ENCODE data around the gene DPF3.
A peak's percentile ranks its signal among the peaks of the same experiment; 100 is the strongest.

DPF3 gene

GRCh38 chr14:72633551-72633950 lies 260.4 kb downstream of the DPF3 start:
- DNase-seq, result no peak

GRCh38 chr14:72632727-72633126 lies 261.2 kb downstream of the DPF3 start:
- no peak for DNase-seq

- DNase-seq, result peak; percentile 13
Measured at GRCh38 chr14:72631401-72631800, 262.5 kb downstream of the DPF3 start.

- peak; percentile 30 for DNase-seq
Measured at GRCh38 chr14:72630374-72630773, 263.5 kb downstream of the DPF3 start.

DNA sequence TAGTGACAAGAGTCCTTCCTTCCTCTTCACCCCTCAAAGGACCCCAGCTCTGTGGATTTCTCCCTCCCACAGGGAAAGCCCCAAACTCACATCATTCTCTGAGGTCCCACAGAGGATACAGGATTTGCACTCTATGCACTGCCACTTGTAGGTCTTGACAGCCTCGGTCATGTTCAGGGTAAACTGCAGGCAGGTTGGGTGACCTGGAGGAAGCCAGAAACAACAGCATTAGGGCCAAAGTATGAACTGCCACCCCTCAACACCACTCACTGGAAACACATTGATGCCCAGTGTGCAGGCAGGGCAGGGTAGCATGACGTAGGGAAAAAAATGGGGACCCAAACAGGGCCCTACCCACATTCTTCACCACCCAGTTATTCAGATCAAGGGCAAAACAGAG lies 264.4 kb downstream of the DPF3 start:
- DNase-seq, result peak; percentile 32

DNA sequence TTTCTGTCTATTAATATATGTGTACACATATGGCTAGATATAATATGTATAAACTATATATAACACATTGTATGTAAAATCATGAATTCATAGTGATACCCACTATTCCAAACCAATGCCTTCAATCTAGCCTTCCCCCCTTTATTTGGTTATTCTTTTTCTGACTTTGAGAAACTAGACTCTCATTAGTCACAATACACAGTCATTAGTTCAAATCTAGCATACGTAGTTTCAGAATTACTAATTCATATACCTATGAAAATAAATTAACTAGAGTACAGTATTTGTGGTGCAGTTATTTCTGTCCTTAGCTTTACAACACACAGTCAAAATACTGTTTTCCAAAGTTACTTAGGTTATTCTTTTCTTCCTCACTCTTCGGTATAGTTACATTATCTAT lies 268.2 kb downstream of the DPF3 start:
- DNase-seq, result no peak

GRCh38 chr14:72621387-72622065 lies 272.4 kb downstream of the DPF3 start:
- DNase-seq, result no peak

- peak; percentile 26 for DNase-seq
Measured at GRCh38 chr14:72619881-72620280, 274.0 kb downstream of the DPF3 start.

DNA sequence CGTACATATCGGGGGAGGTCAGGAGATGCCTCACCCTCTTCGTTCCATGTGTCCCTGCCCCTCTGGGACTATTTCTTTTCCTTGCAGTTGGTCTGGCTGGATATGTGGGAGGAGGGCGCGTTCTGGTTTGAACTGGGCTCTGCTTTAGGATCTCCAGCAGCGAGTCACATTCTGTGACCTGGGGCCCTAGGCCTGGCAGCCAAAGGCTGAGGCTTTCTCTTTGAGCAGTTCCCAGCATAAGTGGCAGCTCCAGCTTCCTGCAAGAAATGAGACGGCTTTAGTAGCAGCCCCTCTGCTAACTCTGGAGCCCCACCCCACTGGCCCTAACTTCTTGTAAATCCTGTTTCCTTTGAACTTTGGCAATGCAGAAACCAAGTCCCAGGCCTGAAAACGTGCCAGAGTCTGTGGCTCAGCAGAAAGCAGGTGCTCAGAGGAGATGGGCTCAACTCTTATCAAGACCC lies 274.8 kb downstream of the DPF3 start:
- DNase-seq, result peak; percentile 43

DNA sequence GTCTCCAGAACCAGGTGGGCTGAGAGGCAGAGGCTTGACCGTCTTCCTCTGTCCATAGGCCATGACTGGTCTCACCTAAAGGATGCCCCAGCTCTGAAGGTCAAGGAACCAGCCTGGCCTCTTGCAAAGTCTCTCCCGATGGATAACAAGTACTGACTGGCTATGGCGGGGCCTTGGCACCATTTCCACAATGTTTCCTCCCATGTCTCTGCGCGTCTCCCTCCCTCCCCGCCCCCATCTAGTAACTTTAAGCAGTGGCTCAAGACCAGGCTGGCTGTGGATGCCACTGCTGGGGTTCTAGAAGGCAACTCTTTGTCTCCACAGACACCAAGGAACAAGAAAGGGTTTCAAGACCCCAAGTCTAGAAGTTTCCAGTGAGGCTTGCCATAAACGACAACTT lies 275.5 kb downstream of the DPF3 start:
- peak; percentile 21 for DNase-seq

DNA sequence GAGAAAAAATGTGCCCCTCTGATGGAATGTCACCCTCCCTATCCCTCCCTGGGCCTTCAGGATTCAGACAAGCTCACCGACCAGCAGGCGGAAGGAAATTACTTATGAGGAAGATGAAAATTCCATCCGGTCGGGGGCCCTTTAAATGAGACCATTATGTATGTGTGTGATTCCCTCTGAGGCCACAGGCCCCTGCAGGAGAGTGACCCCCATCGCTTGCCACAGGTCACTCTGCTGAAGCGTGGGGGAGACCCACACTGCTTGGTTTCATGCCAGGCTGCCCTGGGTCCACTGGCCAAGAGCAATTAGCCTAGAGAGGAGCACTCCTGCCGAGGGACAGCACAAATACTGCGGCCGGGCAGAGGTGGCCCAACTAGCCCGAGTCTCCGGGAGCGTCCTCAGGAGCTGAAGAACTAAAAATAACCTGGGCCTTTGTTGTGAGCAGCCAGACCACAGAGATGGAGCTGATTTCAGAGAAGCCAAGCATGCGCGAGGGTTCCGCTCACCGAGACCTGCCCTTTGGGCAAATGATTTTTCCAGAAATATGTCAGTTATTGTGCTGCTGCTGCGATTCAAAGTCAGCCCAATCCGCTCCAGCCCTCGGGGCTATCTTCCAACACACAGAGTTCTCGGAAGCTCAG lies 276.4 kb downstream of the DPF3 start:
- peak; percentile 40 for DNase-seq

DNA sequence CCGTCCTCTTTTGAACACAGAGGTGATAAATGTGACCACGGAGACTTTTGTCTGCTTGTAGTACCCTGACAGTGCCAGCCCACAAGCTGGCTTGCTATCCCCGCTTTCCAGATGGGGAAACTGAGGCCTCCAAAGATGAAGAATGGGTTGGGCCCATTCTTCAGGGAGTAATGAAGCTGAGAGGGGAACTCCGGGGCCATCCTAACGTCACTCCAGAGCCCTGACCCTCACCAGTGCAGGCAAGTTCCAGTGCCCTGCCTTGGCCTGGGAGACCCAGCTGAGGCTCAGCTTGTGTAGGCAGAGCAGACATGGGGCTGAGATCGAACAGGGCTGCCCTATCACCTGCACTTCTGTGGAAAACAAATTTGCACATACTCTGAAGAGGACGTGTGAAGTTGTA lies 277.1 kb downstream of the DPF3 start:
- peak; percentile 37 for DNase-seq

- DNase-seq, result peak; percentile 44
Measured at GRCh38 chr14:72616294-72616693, 277.6 kb downstream of the DPF3 start.

- peak; percentile 44 for DNase-seq
Measured at GRCh38 chr14:72615451-72616121, 278.3 kb downstream of the DPF3 start.

DNA sequence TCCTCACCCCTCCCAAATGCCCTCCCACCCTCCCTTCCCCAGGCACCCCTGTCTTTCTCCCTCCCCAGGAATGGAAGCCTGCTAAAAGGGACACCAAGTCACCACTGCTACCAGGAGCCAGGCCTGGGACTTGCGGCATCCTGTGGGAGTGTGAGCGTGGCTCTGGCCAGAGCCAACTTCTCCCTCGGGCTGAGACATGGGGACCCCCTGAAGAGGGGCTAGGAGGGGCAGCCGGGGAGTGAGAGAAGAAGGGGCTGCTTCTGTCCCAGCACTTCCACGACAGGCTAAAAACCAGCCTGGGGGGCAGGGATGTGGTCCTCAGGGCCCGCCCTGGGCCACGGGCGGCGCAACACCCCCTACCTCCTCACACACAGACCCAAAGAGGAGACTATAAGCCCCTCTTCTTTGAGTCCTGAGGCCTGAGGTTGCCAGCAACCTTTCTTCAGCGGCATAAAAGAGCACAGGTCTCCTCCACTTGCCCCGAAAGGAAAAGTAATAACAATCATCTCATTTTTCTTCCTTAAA lies 278.9 kb downstream of the DPF3 start:
- DNase-seq, result peak; percentile 32

DNA sequence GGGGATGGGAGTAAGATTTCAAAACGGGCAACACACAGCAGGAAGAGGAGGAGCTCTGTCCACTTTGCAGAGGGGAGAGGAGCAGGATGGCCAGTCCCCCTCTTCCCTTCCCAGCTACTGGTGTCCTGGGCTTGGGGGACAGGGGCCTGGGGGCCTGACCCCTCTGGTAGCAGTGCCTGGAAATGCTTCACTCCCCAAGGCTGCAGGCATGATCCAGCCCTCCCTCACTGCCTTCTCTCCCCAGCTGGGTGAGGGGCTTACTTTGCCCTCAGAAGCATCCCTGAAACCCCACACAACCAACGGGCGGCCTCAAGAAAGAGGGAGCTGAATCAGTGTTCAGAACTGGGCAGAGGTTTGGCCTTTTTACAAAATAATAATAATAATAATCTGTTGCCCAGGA lies 279.5 kb downstream of the DPF3 start:
- peak; percentile 40 for DNase-seq

GRCh38 chr14:72613975-72614319 lies 280.0 kb downstream of the DPF3 start:
- DNase-seq, result peak; percentile 43

DNA sequence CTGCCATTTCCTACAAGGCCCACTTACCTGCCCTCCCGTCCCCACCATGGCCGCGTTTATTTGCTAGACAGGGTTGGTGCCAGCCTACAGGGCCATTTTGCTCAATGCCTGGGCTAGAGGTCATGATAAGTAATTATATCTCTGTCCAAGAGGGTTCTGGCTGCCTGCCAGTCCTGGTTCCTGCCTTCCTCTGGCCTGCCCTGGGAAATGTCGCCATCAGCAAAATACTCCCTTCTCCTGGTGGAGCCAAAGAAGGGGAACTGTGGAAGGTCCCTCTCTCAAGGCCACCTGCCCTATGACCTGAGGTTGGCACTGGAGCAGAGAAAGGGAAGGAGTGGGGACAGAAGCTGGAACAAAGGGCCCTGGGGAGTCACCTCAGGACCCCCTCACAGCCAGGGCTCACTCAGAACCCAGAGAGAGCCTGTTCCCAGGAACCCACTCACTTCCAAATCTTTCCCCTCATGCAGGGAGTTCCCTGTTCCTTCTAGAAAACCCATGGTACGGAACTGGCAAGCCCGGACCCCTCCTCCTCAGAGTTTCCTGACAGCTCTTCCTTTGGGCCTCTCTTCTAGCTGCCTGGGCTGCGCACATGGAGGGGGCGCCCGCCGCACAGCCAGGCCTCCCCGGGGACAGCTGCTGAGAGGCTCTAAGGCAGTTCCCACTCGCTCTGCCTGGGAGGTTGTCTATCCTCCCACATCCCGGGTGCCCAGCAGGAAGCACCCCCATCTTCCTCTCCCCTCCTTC lies 280.5 kb downstream of the DPF3 start:
- DNase-seq, result peak; percentile 40

DNA sequence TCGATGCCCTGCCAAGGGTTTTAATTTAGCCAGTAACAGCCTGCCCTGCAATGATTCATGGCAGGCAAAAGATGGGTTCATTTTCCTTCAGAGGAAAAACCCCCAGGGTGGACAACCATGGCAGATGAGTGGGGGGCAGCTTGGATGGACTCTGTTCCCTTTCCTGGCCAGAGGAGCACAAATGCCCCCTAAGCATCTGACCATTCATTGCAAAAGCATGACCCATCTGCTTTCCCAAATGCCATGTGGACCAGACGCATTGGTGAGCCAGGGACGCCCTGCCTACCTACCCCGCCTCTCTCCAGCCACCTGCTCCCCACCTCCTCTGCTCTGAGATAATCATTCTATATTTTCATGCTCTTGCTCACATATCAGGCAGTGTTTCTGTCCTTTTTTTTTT lies 281.9 kb downstream of the DPF3 start:
- no peak for DNase-seq

- DNase-seq, result peak; percentile 17
Measured at GRCh38 chr14:72611506-72611905, 282.4 kb downstream of the DPF3 start.

GRCh38 chr14:72610831-72611200 lies 283.1 kb downstream of the DPF3 start:
- no peak for DNase-seq

DNA sequence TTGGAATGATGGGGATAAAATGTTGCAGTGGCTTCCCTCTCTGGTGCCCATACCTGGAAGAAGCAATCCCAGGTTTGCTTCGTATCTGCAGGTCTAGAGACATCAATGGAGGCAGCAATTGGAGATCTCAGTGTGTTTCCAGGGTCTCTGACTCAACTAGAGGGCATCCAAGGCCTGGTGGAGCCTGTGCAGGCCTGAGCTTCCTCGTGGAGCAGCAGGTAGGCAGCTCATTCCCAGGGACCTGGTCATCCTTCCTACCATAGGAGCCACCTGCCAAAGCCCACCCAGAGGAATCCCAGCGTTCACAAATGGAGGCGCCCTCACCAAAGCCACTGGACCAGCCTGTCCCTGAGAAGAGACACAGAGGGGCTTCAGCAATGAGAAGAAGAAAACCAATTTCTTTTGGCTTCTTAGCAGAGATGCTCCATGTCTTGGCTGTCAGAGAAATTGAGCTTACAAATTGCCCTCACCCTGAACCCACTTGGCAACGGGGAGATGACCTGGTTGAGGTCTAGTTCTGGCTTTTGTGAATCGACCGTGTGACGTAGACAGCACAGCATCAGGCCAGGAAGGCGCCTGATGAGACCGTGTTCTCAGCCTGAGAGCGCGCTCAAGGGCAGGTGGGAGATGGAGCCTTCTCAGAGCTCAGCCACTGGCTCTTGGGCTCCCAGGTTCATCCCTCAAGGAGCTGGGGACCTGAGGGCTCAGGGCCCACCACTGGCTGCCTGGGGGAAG lies 283.6 kb downstream of the DPF3 start:
- peak; percentile 49 for DNase-seq
